ENCODE measurements around the gene DEPDC5.

DNA sequence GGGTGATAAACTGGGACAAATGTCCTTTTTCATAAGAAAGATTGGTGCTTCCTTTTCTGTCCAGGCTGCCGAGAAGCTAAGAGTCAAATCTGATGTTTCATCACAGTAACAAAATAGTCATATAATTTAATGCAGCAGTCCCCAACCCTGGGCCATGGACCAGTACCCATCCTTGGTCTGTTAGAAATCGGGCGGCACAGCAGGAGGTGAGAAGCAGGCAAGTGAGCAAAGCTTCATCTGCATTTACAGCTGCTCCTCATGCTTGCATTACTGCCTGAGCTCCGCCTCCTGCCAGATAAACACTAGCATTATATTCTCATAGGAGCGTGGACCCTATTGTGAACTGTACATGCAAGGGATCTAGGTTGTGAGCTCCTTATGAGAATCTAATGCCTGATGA lies 30.1 kb upstream of the DEPDC5 start:
- no peak for TF ChIP-seq POLR2A (IDR thresholded peaks at IDR 0.05; ENCODE audit: low read depth, low read length)
- TF ChIP-seq POLR2AphosphoS5 (IDR thresholded peaks at IDR 0.05; ENCODE audit: low read depth, low read length) = no peak
